Kidney glomerular epithelial cell (primary cell): ENCODE results near the gene G6PC3.

Experiments used
- DNase-seq: peaks from one replicate; lab custom pipeline; 2025; lab: John Stamatoyannopoulos, UW

The G6PC3 gene

DNA sequence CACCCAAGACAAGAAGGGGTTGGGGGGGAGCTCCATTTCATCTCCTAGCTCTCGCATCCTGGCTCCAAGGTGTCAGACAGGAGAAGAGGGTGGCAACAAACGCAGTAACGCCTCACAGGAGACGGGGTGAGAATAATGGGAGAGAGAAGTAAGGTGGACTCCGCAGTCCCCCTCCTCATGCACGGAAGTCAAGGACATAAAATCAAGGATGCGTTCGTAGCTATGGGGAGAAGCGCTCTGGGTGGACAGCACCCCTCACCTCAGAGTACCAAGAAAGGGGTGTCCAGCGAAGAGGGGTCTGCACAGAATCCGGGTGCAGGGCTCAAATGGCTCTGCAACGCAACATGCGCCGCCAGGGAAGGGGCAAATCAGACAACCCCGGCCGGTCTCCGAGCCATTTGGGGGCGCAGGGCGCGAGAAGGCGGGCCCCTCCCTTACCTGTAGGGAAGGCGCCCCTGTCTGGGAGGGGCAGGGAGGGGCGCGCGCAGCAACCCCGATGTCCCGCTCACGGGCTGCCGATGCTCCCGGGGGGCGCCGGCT is 52.4 kb downstream of the G6PC3 start:
- no peak for DNase-seq

DNA sequence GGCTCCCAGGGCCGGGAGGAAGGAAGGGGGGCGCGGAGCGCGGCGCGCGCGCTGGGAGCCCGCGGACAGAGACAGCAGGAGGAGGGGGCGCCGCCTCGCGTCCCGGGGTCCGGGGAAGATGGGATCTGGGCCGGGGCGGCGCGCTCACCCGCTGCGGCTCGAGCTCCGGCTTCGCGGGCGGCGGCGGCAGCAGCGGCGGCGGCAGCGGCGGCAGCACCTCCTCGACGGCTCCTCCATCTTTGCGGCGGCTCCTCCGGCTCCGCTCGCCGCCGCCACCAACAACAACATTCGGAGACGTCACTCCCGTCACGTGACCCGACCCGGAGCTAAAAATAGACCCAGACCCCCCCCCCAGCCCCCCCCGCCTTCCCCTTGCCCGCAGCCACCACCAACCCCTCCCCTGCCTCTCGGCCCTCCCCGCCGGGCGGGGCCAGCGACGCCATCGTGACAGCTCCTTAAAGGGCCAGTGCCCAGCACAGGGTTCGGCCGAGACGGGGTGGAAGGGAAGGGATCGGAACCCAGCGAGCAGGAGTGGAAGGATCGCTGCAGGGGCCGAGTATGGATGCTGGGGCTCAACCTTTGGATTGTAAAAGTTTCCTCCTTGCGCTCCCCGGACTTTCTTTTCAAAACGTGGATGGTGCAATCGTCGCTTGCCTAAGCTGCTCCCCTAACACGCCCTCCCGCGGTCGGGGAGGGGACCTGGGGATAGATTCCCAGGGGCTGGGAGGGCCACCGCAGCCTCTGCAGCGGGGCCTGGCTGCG is 53.0 kb downstream of the G6PC3 start, which contains the start of gene HDAC5:
Gene HDAC5, minus strand, starts transcription at position 286 of the 762 bp plus-strand sequence. CDS start 6,126 bp downstream, outside the sequence.
- peak; percentile 86 for DNase-seq

DNA sequence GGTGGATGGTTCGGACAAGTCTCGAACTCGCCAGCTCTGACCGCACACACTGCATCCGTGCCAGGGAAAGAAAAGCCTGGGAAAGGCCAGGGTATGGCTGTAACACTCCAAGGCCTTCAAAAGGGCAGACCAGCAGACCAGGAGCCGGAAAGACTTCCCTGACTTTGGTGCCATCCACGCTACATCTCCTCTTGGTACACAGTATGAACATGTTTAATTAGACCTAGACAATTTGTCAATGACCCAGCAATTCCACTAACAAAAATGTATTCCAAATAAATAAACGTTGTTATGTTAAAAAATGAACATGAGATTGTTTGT is 53.5 kb downstream of the G6PC3 start:
- no peak for DNase-seq
